GM23338 (cell line): ENCODE data around the gene NKAIN2. TPM values are rescaled to one million over a fixed set of nuclear protein-coding genes. Genes with fewer than 3 reads are reported as not detected.

Experiments
- ATAC-seq: fragments of 200-7000 bp; cut with Tn5 transposase; 3 replicates; pipeline ENCODE4 v1.9.1; 2020
- DNase-seq: peaks from one replicate; pipeline ENCODE4 v3.0.0-alpha.2; 2015; ENCODE audit warnings: low spot score
- H2AFZ ChIP-seq: fragments of 200-600 bp; sonication (generic); 2 replicates; pipeline ENCODE4 v1.8.0; 2016; ENCODE audit warnings: antibody characterized with exemption, mild to moderate bottlenecking, moderate library complexity
- H3F3A ChIP-seq: fragments of 200-600 bp; sonication (generic); replicated peaks from 2 replicates; pipeline ENCODE4 v1.8.0; 2017; ENCODE audit warnings: antibody characterized with exemption, mixed run types, low read depth
- H3K27ac ChIP-seq: fragments of 200-600 bp; sonication (generic); 2 replicates; pipeline ENCODE4 v1.6.1; 2016; ENCODE audit warnings: low read depth
- H3K27me3 ChIP-seq: fragments of 200-600 bp; sonication (generic); 2 replicates; pipeline ENCODE4 v1.8.0; 2016; ENCODE audit warnings: mild to moderate bottlenecking, mixed run types, moderate library complexity; ENCODE audit not compliant: insufficient read depth
- H3K36me3 ChIP-seq: fragments of 200-600 bp; sonication (generic); 2 replicates; pipeline ENCODE4 v1.8.0; 2016; ENCODE audit warnings: mild to moderate bottlenecking; ENCODE audit not compliant: insufficient read depth
- H3K4me1 ChIP-seq: fragments of 200-600 bp; sonication (generic); 2 replicates; pipeline ENCODE4 v1.8.0; 2016; ENCODE audit warnings: mild to moderate bottlenecking, moderate library complexity; ENCODE audit not compliant: insufficient read depth
- H3K4me2 ChIP-seq: fragments of 200-600 bp; sonication (generic); 2 replicates; pipeline ENCODE4 v1.7.1; 2017; ENCODE audit warnings: mixed run types
- H3K4me3 ChIP-seq: fragments of 200-600 bp; sonication (generic); 2 replicates; pipeline ENCODE4 v1.6.1; 2016; ENCODE audit warnings: mixed run types
- H3K79me2 ChIP-seq: fragments of 200-600 bp; sonication (generic); replicated peaks from 2 replicates; pipeline ENCODE4 v1.8.0; 2017; ENCODE audit warnings: mild to moderate bottlenecking; ENCODE audit not compliant: insufficient read depth
- H3K9me2 ChIP-seq: fragments of 200-600 bp; sonication (generic); 2 replicates; pipeline ENCODE4 v1.8.0; 2017; ENCODE audit not compliant: insufficient read depth
- H4K20me1 ChIP-seq: fragments of 200-600 bp; sonication (generic); replicated peaks from 2 replicates; pipeline ENCODE4 v1.8.0; 2017; ENCODE audit warnings: mild to moderate bottlenecking; ENCODE audit not compliant: insufficient read depth
- H3K27ac Mint-ChIP-seq: 2 replicates; pipeline ENCODE4 v1.8.0; 2020; ENCODE audit warnings: inconsistent platforms, mild to moderate bottlenecking, moderate library complexity, mixed read lengths
- H3K27me3 Mint-ChIP-seq: 3 replicates; pipeline ENCODE4 v1.8.0; 2022; ENCODE audit warnings: low read depth, mild to moderate bottlenecking, moderate library complexity, mixed read lengths, inconsistent platforms; ENCODE audit not compliant: insufficient read depth, poor library complexity
- H3K36me3 Mint-ChIP-seq: 3 replicates; pipeline ENCODE4 v1.8.0; 2021; ENCODE audit warnings: low read depth, mild to moderate bottlenecking, inconsistent platforms, moderate library complexity, mixed read lengths
- H3K4me1 Mint-ChIP-seq: 3 replicates; pipeline ENCODE4 v1.8.0; 2020; ENCODE audit warnings: mild to moderate bottlenecking, inconsistent platforms, mixed read lengths
- H3K4me3 Mint-ChIP-seq: 3 replicates; pipeline ENCODE4 v1.8.0; 2021; ENCODE audit warnings: moderate library complexity, mild to moderate bottlenecking, inconsistent platforms, mixed read lengths
- H3K9me3 Mint-ChIP-seq: 3 replicates; pipeline ENCODE4 v1.8.0; 2020; ENCODE audit warnings: moderate library complexity, mild to moderate bottlenecking, inconsistent platforms, mixed read lengths
- CREB1 ChIP-seq: fragments of 250-450 bp; sonication (Bioruptor Pico); IDR thresholded peaks from 2 replicates; pipeline ENCODE4 v1.5.0; 2020; ENCODE audit warnings: low read depth, mild to moderate bottlenecking, moderate library complexity
- EZH2 ChIP-seq: fragments of 200-600 bp; sonication (generic); IDR thresholded peaks from one replicate; pipeline ENCODE4 v1.8.0; 2017; ENCODE audit warnings: antibody characterized with exemption, mild to moderate bottlenecking, low read depth; ENCODE audit not compliant: unreplicated experiment
- JUNB ChIP-seq: IDR thresholded peaks from one replicate; pipeline ENCODE4 v1.6.1; 2016; ENCODE audit warnings: antibody characterized with exemption; ENCODE audit not compliant: unreplicated experiment
- NANOG ChIP-seq: IDR thresholded peaks from 2 replicates; pipeline ENCODE4 v1.6.1; 2016; ENCODE audit warnings: antibody characterized with exemption, borderline replicate concordance
- POLR2AphosphoS5 ChIP-seq: IDR thresholded peaks from 2 replicates; pipeline ENCODE4 v1.6.1; 2016; ENCODE audit warnings: antibody characterized with exemption, low read depth
- REST ChIP-seq: IDR thresholded peaks from one replicate; pipeline ENCODE4 v1.6.1; 2018; ENCODE audit warnings: antibody characterized with exemption; ENCODE audit not compliant: unreplicated experiment
- STAT1 ChIP-seq: IDR thresholded peaks from one replicate; pipeline ENCODE4 v1.6.1; 2016; ENCODE audit warnings: antibody characterized with exemption; ENCODE audit not compliant: unreplicated experiment
- ZNF114 ChIP-seq: fragments of 250-450 bp; sonication (Bioruptor Pico); IDR thresholded peaks from 2 replicates; pipeline ENCODE4 v1.5.0; 2020; ENCODE audit warnings: mild to moderate bottlenecking, moderate library complexity
- ZNF331 ChIP-seq: fragments of 250-450 bp; sonication (Bioruptor Pico); IDR thresholded peaks from 2 replicates; pipeline ENCODE4 v1.5.0; 2020; ENCODE audit warnings: low read depth, mild to moderate bottlenecking, moderate library complexity
- ZNF462 ChIP-seq: fragments of 250-450 bp; sonication (Bioruptor Pico); IDR thresholded peaks from 2 replicates; pipeline ENCODE4 v1.5.0; 2020; ENCODE audit warnings: mild to moderate bottlenecking, moderate library complexity
- polyA plus RNA-seq: library from polyadenylated mRNA; unstranded; fragments of >200 nt; fragmentation: Nextera tagmentation; extraction: Ambion mirVana; gene quantifications from 2 replicates; pipeline ENCODE4 v1.2.1, GENCODE V29; 2016
- total RNA-seq: library from RNA; depleted of rRNA; stranded (reverse); fragments of >200 nt; shearing (Covaris generic); gene quantifications from 2 replicates; pipeline ENCODE4 v1.2.3, GENCODE V29; 2014
- TF ChIP-seq, protein P1 (sequence below): IDR thresholded peaks from 2 replicates; pipeline ENCODE4 v1.6.1; 2016; ENCODE audit warnings: antibody characterized with exemption
- TF ChIP-seq, protein P2 (sequence below), 2 experiments: fragments of 200-600 bp in 1 of 2; sonication (generic) in 1 of 2; conservative IDR thresholded peaks; 2 replicates each; pipeline versions ENCODE4 v1.5.1 to v1.6.1; 2016 to 2017; ENCODE audit warnings: antibody characterized with exemption in 2 of 2, low read depth in 2 of 2, mild to moderate bottlenecking in 2 of 2, moderate library complexity in 1 of 2

Gene NKAIN2
- total and polyA plus RNA-seq, 2 experiments from 2014 or later = 0.39 to 1.1 TPM

- TF ChIP-seq, protein P1, sequence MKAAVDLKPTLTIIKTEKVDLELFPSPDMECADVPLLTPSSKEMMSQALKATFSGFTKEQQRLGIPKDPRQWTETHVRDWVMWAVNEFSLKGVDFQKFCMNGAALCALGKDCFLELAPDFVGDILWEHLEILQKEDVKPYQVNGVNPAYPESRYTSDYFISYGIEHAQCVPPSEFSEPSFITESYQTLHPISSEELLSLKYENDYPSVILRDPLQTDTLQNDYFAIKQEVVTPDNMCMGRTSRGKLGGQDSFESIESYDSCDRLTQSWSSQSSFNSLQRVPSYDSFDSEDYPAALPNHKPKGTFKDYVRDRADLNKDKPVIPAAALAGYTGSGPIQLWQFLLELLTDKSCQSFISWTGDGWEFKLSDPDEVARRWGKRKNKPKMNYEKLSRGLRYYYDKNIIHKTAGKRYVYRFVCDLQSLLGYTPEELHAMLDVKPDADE = no peak
Observed at GRCh38 chr6:124443541-124443940, 639.9 kb downstream of the NKAIN2 start (continued).

DNA sequence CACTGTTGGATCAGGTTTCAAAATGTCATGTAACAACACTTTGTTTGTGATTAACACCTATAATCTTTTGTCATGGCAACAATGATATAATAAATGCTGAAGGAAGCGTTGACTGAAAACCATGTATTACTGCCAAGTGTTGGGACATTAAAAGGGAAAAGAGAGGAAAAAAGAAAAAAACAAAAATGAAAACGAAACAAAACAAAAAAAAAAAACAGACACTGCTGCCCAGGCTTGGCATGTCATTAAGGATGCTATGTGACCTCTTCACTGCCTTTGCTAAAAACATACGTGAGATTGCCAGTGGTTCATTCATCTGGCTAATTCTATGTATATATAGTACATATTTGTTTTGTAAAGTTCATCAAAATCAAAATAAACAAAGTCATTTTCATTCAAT lies 641.9 kb downstream of the NKAIN2 start:
- Mint-ChIP-seq H3K4me1 (no peaks in the 10 kb centered on the region), H3K27me3 (no peaks in the 10 kb centered on the region), H3K27ac (no peak overlapping the region), H3K9me3 (no peaks in the 10 kb centered on the region), H3K4me3 (no peak overlapping the region), H3K36me3 (no peaks in the 10 kb centered on the region)
- Histone ChIP-seq H3K4me1 (no peaks in the 10 kb centered on the region), H3K27ac (no peak overlapping the region), H3K79me2 (no peaks in the 10 kb centered on the region), H4K20me1 (no peaks in the 10 kb centered on the region), H3K9me2 (peaks cover 1% of the 10 kb centered on the region; the same call in 1 of the 2 replicates), H3K36me3 (no peaks in the 10 kb centered on the region), H2AFZ (no peak overlapping the region), H3K27me3 (no peaks in the 10 kb centered on the region), H3F3A (no peaks in the 10 kb centered on the region), H3K4me2 (no peak overlapping the region), H3K4me3 (no peak overlapping the region)
- DNase-seq = no peak
- ATAC-seq = no peak
- TF ChIP-seq, protein P2, sequence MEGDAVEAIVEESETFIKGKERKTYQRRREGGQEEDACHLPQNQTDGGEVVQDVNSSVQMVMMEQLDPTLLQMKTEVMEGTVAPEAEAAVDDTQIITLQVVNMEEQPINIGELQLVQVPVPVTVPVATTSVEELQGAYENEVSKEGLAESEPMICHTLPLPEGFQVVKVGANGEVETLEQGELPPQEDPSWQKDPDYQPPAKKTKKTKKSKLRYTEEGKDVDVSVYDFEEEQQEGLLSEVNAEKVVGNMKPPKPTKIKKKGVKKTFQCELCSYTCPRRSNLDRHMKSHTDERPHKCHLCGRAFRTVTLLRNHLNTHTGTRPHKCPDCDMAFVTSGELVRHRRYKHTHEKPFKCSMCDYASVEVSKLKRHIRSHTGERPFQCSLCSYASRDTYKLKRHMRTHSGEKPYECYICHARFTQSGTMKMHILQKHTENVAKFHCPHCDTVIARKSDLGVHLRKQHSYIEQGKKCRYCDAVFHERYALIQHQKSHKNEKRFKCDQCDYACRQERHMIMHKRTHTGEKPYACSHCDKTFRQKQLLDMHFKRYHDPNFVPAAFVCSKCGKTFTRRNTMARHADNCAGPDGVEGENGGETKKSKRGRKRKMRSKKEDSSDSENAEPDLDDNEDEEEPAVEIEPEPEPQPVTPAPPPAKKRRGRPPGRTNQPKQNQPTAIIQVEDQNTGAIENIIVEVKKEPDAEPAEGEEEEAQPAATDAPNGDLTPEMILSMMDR (conservative IDR thresholded peaks at IDR 0.05; ENCODE audit: low read depth in 2 of 2) = no peak
- TF ChIP-seq ZNF114 (CRISPR knock-in tag) (no peak), ZNF462 (no peak), JUNB (no peak), POLR2AphosphoS5 (no peak), STAT1 (no peak), EZH2 (no peak), NANOG (no peak), REST (no peak), CREB1 (CRISPR knock-in tag) (no peak), ZNF331 (CRISPR knock-in tag) (no peak)
- TF ChIP-seq, protein P1 = no peak
